H1 (cell line): Measurements from ENCODE around the gene CMIP. TPM values are rescaled to one million over a fixed set of nuclear protein-coding genes. Genes with fewer than 3 reads are reported as not detected.

Source experiments
- CTCF ChIA-PET: fragments of 300-600 bp; sonication (Branson Sonifier 250); formaldehyde crosslinking; loops from one replicate; lab custom pipeline; 2021; ENCODE audit not compliant: partially characterized antibody; lab: Charles Lee
- POLR2A ChIA-PET: fragments of 300-600 bp; sonication (Branson Sonifier 250); formaldehyde crosslinking; loops from one replicate; lab custom pipeline; 2021; ENCODE audit warnings: inconsistent platforms; ENCODE audit not compliant: partially characterized antibody; lab: Charles Lee
- DNase-seq, 2 experiments: peaks; one replicate each; pipeline versions ENCODE4 v3.0.0 to v3.0.0-alpha.2; 2010 to 2022; ENCODE audit warnings: low spot score in 2 of 2, low read depth in 1 of 2, mixed read lengths in 1 of 2
- FAIRE-seq: peaks from 2 replicates; lab custom pipeline; 2011; peaks lifted over from hg19 to GRCh38; lab: Jason Lieb, UNC
- H2AFZ ChIP-seq: 2 replicates; pipeline ENCODE4 v1.8.1; 2012; ENCODE audit warnings: low read length, inconsistent platforms
- H2AK5ac ChIP-seq: 2 replicates; pipeline ENCODE4 v1.6.1; 2013; ENCODE audit warnings: low read depth, low read length
- H2BK120ac ChIP-seq: replicated peaks from 2 replicates; pipeline ENCODE3; 2013; ENCODE audit warnings: low read depth, low read length, inconsistent platforms
- H2BK12ac ChIP-seq: 2 replicates; pipeline ENCODE4 v1.6.1; 2013; ENCODE audit warnings: low read depth, low read length
- H2BK15ac ChIP-seq: 2 replicates; pipeline ENCODE4 v1.6.1; 2013; ENCODE audit warnings: low read length
- H2BK20ac ChIP-seq: 2 replicates; pipeline ENCODE4 v1.6.1; 2013; ENCODE audit warnings: low read length
- H2BK5ac ChIP-seq: 2 replicates; pipeline ENCODE4 v1.6.1; 2013; ENCODE audit warnings: low read depth, low read length
- H3K14ac ChIP-seq: 2 replicates; pipeline ENCODE4 v1.6.1; 2013; ENCODE audit warnings: inconsistent platforms; ENCODE audit not compliant: insufficient read length
- H3K18ac ChIP-seq: 2 replicates; pipeline ENCODE4 v1.6.1; 2013; ENCODE audit warnings: low read length; ENCODE audit errors: extremely low read depth
- H3K23ac ChIP-seq: 2 replicates; pipeline ENCODE4 v1.6.1; 2013; ENCODE audit warnings: inconsistent platforms; ENCODE audit not compliant: insufficient read length
- H3K23me2 ChIP-seq: 2 replicates; pipeline ENCODE4 v1.6.1; 2013; ENCODE audit warnings: low read depth, low read length
- H3K27ac ChIP-seq: 2 replicates; pipeline ENCODE4 v1.6.1; 2011; ENCODE audit warnings: low read depth, low read length, inconsistent platforms
- H3K27me3 ChIP-seq, 4 experiments: replicated peaks in 1 of 4; 1 replicate in 1 of 4; 2 replicates in 3 of 4; pipeline versions ENCODE4 v1.6.1 to v1.8.1; 2011 to 2013; ENCODE audit warnings: low read length in 3 of 4, mild to moderate bottlenecking in 3 of 4, inconsistent platforms in 2 of 4, mixed read lengths in 2 of 4, moderate library complexity in 1 of 4; ENCODE audit not compliant: control insufficient read depth in 3 of 4, insufficient read depth in 3 of 4; ENCODE audit errors: extremely low read depth in 1 of 4
- H3K36me3 ChIP-seq, 4 experiments: 2 replicates each; pipeline versions ENCODE4 v1.6.1 to v1.8.1; 2011 to 2013; ENCODE audit warnings: mild to moderate bottlenecking in 4 of 4, low read length in 3 of 4, moderate library complexity in 2 of 4, control low read depth in 1 of 4, inconsistent platforms in 1 of 4; ENCODE audit not compliant: insufficient read depth in 4 of 4, control insufficient read depth in 2 of 4
- H3K4ac ChIP-seq: replicated peaks from 2 replicates; pipeline ENCODE3; 2013; ENCODE audit warnings: low read length, low read depth, mixed read lengths, inconsistent platforms; ENCODE audit not compliant: insufficient read length
- H3K4me1 ChIP-seq, 4 experiments: replicated peaks in 1 of 4; 1 replicate in 1 of 4; 2 replicates in 3 of 4; pipeline versions ENCODE4 v1.6.1 to v1.8.1; 2011 to 2013; ENCODE audit warnings: low read length in 3 of 4, inconsistent platforms in 2 of 4, mixed read lengths in 1 of 4; ENCODE audit not compliant: insufficient read depth in 4 of 4, control insufficient read depth in 3 of 4
- H3K4me2 ChIP-seq, 2 experiments: 2 replicates each; pipeline versions ENCODE4 v1.6.1 to v1.8.1; 2011 to 2013; ENCODE audit warnings: low read depth in 2 of 2, low read length in 2 of 2, control low read depth in 1 of 2, inconsistent platforms in 1 of 2, mild to moderate bottlenecking in 1 of 2; ENCODE audit not compliant: insufficient read depth in 1 of 2
- H3K4me3 ChIP-seq, 4 experiments: fragments of 200-600, 300-600 bp in 1 of 4; sonication (generic), shearing (Covaris generic), sonication (Bioruptor Twin) in 1 of 4; 2 replicates each; pipeline versions ENCODE4 v1.5.1 to v1.8.1; 2011 to 2016; ENCODE audit warnings: low read length in 4 of 4, low read depth in 3 of 4, control low read depth in 2 of 4, inconsistent platforms in 2 of 4, mild to moderate bottlenecking in 2 of 4, mixed read lengths in 1 of 4, moderate library complexity in 1 of 4; ENCODE audit not compliant: insufficient read depth in 2 of 4; ENCODE audit errors: extremely low read depth in 1 of 4
- H3K56ac ChIP-seq: replicated peaks from 2 replicates; pipeline ENCODE3; 2013; ENCODE audit warnings: low read depth, mild to moderate bottlenecking, mixed read lengths, low read length, inconsistent platforms; ENCODE audit not compliant: insufficient read length
- H3K79me1 ChIP-seq: 2 replicates; pipeline ENCODE4 v1.6.1; 2013; ENCODE audit warnings: low read depth, low read length, control low read depth
- H3K79me2 ChIP-seq, 2 experiments: 2 replicates each; pipeline versions ENCODE4 v1.6.1 to v1.8.1; 2012 to 2013; ENCODE audit warnings: low read length in 2 of 2, mild to moderate bottlenecking in 2 of 2, inconsistent platforms in 1 of 2; ENCODE audit not compliant: insufficient read depth in 2 of 2, control insufficient read depth in 1 of 2
- H3K9ac ChIP-seq, 4 experiments: replicated peaks in 1 of 4; 1 replicate in 1 of 4; 2 replicates in 3 of 4; pipeline versions ENCODE4 v1.6.1 to v1.8.1; 2011 to 2013; ENCODE audit warnings: low read depth in 3 of 4, low read length in 3 of 4, control low read depth in 2 of 4, mild to moderate bottlenecking in 2 of 4, moderate library complexity in 2 of 4, inconsistent platforms in 1 of 4; ENCODE audit errors: extremely low read depth in 1 of 4
- H3K9me3 ChIP-seq, 2 experiments: 2 replicates each; pipeline versions ENCODE4 v1.6.1 to v1.8.1; 2012 to 2013; ENCODE audit warnings: mild to moderate bottlenecking in 2 of 2, moderate library complexity in 2 of 2, control low read depth in 1 of 2, inconsistent platforms in 1 of 2, low read depth in 1 of 2, low read length in 1 of 2, mixed read lengths in 1 of 2; ENCODE audit not compliant: insufficient read depth in 2 of 2
- H4K20me1 ChIP-seq, 2 experiments: replicated peaks in 1 of 2; 2 replicates each; pipeline versions ENCODE3 to v1.8.1; 2011 to 2013; ENCODE audit warnings: inconsistent platforms in 2 of 2, low read length in 2 of 2, mild to moderate bottlenecking in 1 of 2; ENCODE audit not compliant: insufficient read depth in 2 of 2, control insufficient read depth in 1 of 2
- H4K5ac ChIP-seq: 2 replicates; pipeline ENCODE4 v1.6.1; 2013; ENCODE audit warnings: low read length, low read depth, mixed read lengths, inconsistent platforms; ENCODE audit not compliant: insufficient read length
- H4K8ac ChIP-seq: 2 replicates; pipeline ENCODE4 v1.8.0; 2013; ENCODE audit warnings: mild to moderate bottlenecking, moderate library complexity, low read length, inconsistent platforms; ENCODE audit not compliant: insufficient read depth; ENCODE audit errors: extremely low read depth
- H4K91ac ChIP-seq: replicated peaks from 2 replicates; pipeline ENCODE3; 2013; ENCODE audit warnings: low read length, mixed read lengths, inconsistent platforms; ENCODE audit not compliant: insufficient read length
- CHD2 ChIP-seq: IDR thresholded peaks from 2 replicates; pipeline ENCODE4 v1.6.1; 2012; ENCODE audit warnings: low read length, improper control_type of control experiment
- E2F6 ChIP-seq: IDR thresholded peaks from 2 replicates; pipeline ENCODE4 v1.6.1; 2012; ENCODE audit warnings: inconsistent platforms
- EZH2 ChIP-seq: fragments of 200-600 bp; sonication (generic); IDR thresholded peaks from 2 replicates; pipeline ENCODE4 v1.7.1; 2012; ENCODE audit warnings: low read depth, mild to moderate bottlenecking, moderate library complexity, low read length, inconsistent platforms; ENCODE audit not compliant: severe bottlenecking
- SP2 ChIP-seq: IDR thresholded peaks from 2 replicates; pipeline ENCODE4 v1.6.1; 2012; ENCODE audit warnings: mild to moderate bottlenecking, low read length, inconsistent platforms
- TBP ChIP-seq: IDR thresholded peaks from 2 replicates; pipeline ENCODE4 v1.6.1; 2011; ENCODE audit warnings: low read depth, low read length, improper control_type of control experiment
- WGBS, 2 experiments: shearing (Covaris generic) in 1 of 2; methylation state at CpG; one replicate each; pipeline versions ENCODE4 v1.1.6 to v1.1.7; 2013 to 2015; ENCODE audit warnings: low lambda C conversion rate in 2 of 2, mixed read lengths in 2 of 2, inconsistent platforms in 1 of 2, low coverage in 1 of 2, missing lambda C conversion rate in 1 of 2; ENCODE audit not compliant: insufficient replicate concordance in 2 of 2, insufficient coverage in 1 of 2, insufficient read length in 1 of 2; ENCODE audit errors: extremely low coverage in 1 of 2, missing lambda C conversion rate in 1 of 2; 5-methylcytosine and 5-hydroxymethylcytosine counted together
- polyA plus RNA-seq, 7 experiments: library from polyadenylated mRNA; depleted of rRNA in 3 of 7; stranded (reverse) in 5 of 7; unstranded in 2 of 7; fragments of >200 nt in 5 of 7; fragments of 200-250 nt in 2 of 7; gene quantifications; 1 replicate in 5 of 7; 2 replicates in 1 of 7; 4 replicates in 1 of 7; pipeline versions ENCODE4 v1.2.1 to v1.2.3, GENCODE V29; 2011 to 2013; ENCODE audit warnings: missing spikeins in 2 of 7, mixed read lengths in 2 of 7
- total RNA-seq: library from RNA; stranded (reverse); fragmentation: NEBNext Ultra II Directional; extraction: Animal tissue kit (Norgen Biotek cat#: 25700); gene quantifications from 2 replicates; pipeline ENCODE4 v1.2.1, GENCODE V29; 2021

Gene CMIP
- total and polyA plus RNA-seq, 2 of the 8 experiments (the other 6 are each of a cell fraction or from before 2014, with no cell fraction given), result 7.9 to 53.2 TPM

GRCh38 chr16:81607006-81607405 is 162.4 kb downstream of the CMIP start:
- Histone ChIP-seq H2BK20ac (no peak overlapping the region), H4K91ac (no peak overlapping the region), H2AK5ac (no peak overlapping the region), H2BK120ac (no peak overlapping the region), H3K23me2 (no peaks in the 10 kb centered on the region), H3K79me2 (peaks cover 0 to 12% of the 10 kb centered on the region in 2 experiments; a peak in 1 of 4 replicates), H2AFZ (no peak overlapping the region), H3K23ac (no peak overlapping the region), H3K27me3 (no peaks in the 10 kb centered on the region), H3K56ac (no peak overlapping the region), H3K36me3 (peaks cover 0 to 7% (median 3%) of the 10 kb centered on the region in 4 experiments; a peak in 2 of 8 replicates), H3K4me1 (no peaks in the 10 kb centered on the region; a peak in 1 of 7 replicates), H3K14ac (no peak overlapping the region), H2BK15ac (no peak overlapping the region), H3K9me3 (no peaks in the 10 kb centered on the region), H3K27ac (no peak overlapping the region), H2BK12ac (no peak overlapping the region), H3K4me3 (no peak overlapping the region), H2BK5ac (no peak overlapping the region; the same call in 1 of the 2 replicates), H4K20me1 (peaks cover 5 to 6% of the 10 kb centered on the region in 2 experiments), H3K79me1 (peaks cover 8% of the 10 kb centered on the region; the same call in 1 of the 2 replicates), H3K4ac (no peak overlapping the region), H3K4me2 (no peak overlapping the region), H3K18ac (no peak overlapping the region; the same call in 1 of the 2 replicates), H4K8ac (no peak overlapping the region), H4K5ac (no peak overlapping the region), H3K9ac (no peak overlapping the region)
- POLR2A ChIA-PET, result no interaction called here
- FAIRE-seq (no peak), DNase-seq (no peak)
- CTCF ChIA-PET, result interaction anchor here (0.5 to 1.3 kb wide), 7 partner anchors 9 to 679 kb away, joined by 3 to 9 read pairs (median 3); no protein-coding TSS in a partner anchor
- WGBS, 2 experiments, result 94% methylated on average over 11 of the region's 12 CpGs; no CpG with 5 or more reads in 1 of the 2 experiments
- TF ChIP-seq CHD2 (no peak), EZH2 (no peak), SP2 (no peak), E2F6 (no peak), TBP (no peak)
